ENCODE results near the gene ERI3. TPM values are rescaled to one million over a fixed set of nuclear protein-coding genes. Genes with fewer than 3 reads are reported as not detected.

ERI3 gene
- total and polyA plus RNA-seq, 9 of the 15 experiments (the other 6 are each of a cell fraction or from before 2014, with no cell fraction given), result 47.8 to 93.4 (median 67.2) TPM

- TF ChIP-seq ZNF592 (IDR thresholded peaks at IDR 0.05) (peak; percentile 26; the same call in 1 of the 2 replicates), ZFP30 (CRISPR knock-in tag; IDR thresholded peaks at IDR 0.05; ENCODE audit: borderline replicate concordance) (no peak), UBTF (IDR thresholded peaks at IDR 0.05; ENCODE audit: borderline replicate concordance in 1 of 2, low read depth in 2 of 2, low read length in 2 of 2) (0 out of 4 replicates have a peak, but pooled peaks of 1 of the 2 experiments have one; percentile 30), REST (IDR thresholded peaks at IDR 0.05; ENCODE audit: borderline replicate concordance) (peak; percentile 84), REST (CRISPR knock-in tag; IDR thresholded peaks at IDR 0.05; ENCODE audit: low read depth) (no peak), DEAF1 (CRISPR knock-in tag; IDR thresholded peaks at IDR 0.05) (peak; percentile 83), SIX5 (IDR thresholded peaks at IDR 0.05; ENCODE audit: borderline replicate concordance in 1 of 2, insufficient read depth in 1 of 2, low read depth in 1 of 2, low read length in 2 of 2) (no peak), ZNF766 (CRISPR knock-in tag; conservative IDR thresholded peaks at IDR 0.05) (0 out of 2 replicates have a peak, but pooled peaks have one; percentile 32)
Observed at GRCh38 chr1:44294588-44295007, 60.5 kb downstream of the ERI3 start (continued).
